Gastrocnemius medialis (tissue), 4 donors: Measurements from ENCODE around the gene TPRG1. TPM values are rescaled to one million over a fixed set of nuclear protein-coding genes. Genes with fewer than 3 reads are reported as not detected.

Source experiments
- ATAC-seq, 2 donors: fragments of 150-250 bp; one replicate each; pipeline ENCODE4 v1.9.1; 2016
- DNase-seq, 2 donors: peaks; one replicate each; pipeline ENCODE4 v3.0.0-alpha.2; 2019
- H3K27ac ChIP-seq, 4 donors: fragments of 200-600 bp; sonication (generic); 1 replicate in 1 of 4; 2 replicates in 3 of 4; pipeline ENCODE4 v1.5.1; 2016 to 2018; ENCODE audit warnings: mild to moderate bottlenecking in 2 of 4, moderate library complexity in 1 of 4
- H3K27me3 ChIP-seq, 3 donors: fragments of 200-600 bp; sonication (generic) in 2 of 3; 1 replicate in 1 of 3; 2 replicates in 2 of 3; pipeline versions ENCODE4 v1.5.1 to v1.6.0; 2016 to 2019; ENCODE audit warnings: mild to moderate bottlenecking in 1 of 3, moderate library complexity in 1 of 3
- H3K36me3 ChIP-seq, 2 donors: fragments of 200-600 bp; sonication (generic) in 1 of 2; one replicate each; pipeline ENCODE4 v1.5.1; 2017 to 2018
- H3K4me1 ChIP-seq, 2 donors: fragments of 200-600 bp; sonication (generic) in 1 of 2; one replicate each; pipeline ENCODE4 v1.5.1; 2016 to 2017; ENCODE audit warnings: mild to moderate bottlenecking in 2 of 2
- H3K4me3 ChIP-seq, 4 donors: fragments of 200-600 bp; sonication (generic) in 3 of 4; 1 replicate in 1 of 4; 2 replicates in 3 of 4; pipeline ENCODE4 v1.5.1; 2016 to 2019; ENCODE audit warnings: mild to moderate bottlenecking in 2 of 4
- H3K9me3 ChIP-seq, 3 donors: fragments of 200-600 bp; sonication (generic) in 2 of 3; 1 replicate in 1 of 3; 2 replicates in 2 of 3; pipeline ENCODE4 v1.5.1; 2016 to 2019
- POLR2A ChIP-seq, 2 donors: fragments of 450-650 bp; IDR thresholded peaks; one replicate each; pipeline ENCODE4 v1.6.1; 2017; ENCODE audit warnings: antibody characterized with exemption in 2 of 2, mild to moderate bottlenecking in 2 of 2, moderate library complexity in 2 of 2
- in situ Hi-C, 4 donors: fragments of 200-750 bp; cut with MboI; loops; one replicate each; pipeline versions ENCODE4 v1.15.0 to v1.8.0; 2017; ENCODE audit warnings: low sequenced_read_pairs in 4 of 4
- intact Hi-C: fragments of 100-400 bp; cut with DNase I; formaldehyde crosslinking; loops from one replicate; pipeline ENCODE4 v1.15.1; 2023; ENCODE audit warnings: low total_unique reads
- total RNA-seq, 4 donors: library from RNA; depleted of rRNA; stranded (reverse); fragments of >200 nt; gene quantifications; one replicate each; pipeline versions ENCODE4 v1.1.0 to v1.2.3, GENCODE V29; 2016
- TF ChIP-seq, protein P1 (sequence below), 5 experiments: fragments of 450-650 bp in 3 of 5; fragments of 200-600 bp in 2 of 5; sonication (generic) in 2 of 5; IDR thresholded peaks in 4 of 5; conservative IDR thresholded peaks in 1 of 5; 1 replicate in 4 of 5; 2 replicates in 1 of 5; pipeline ENCODE4 v1.5.1; 2016 to 2019; ENCODE audit warnings: antibody characterized with exemption in 5 of 5, mild to moderate bottlenecking in 3 of 5, moderate library complexity in 3 of 5

Gene TPRG1
- total RNA-seq, 4 donors from 2014 or later = 2.8 to 9.0 (median 3.2) TPM

GRCh38 chr3:189363590-189364255 lies 192.0 kb downstream of the TPRG1 start:
- Histone ChIP-seq H3K27ac (peak overlapping the region; percentile 19 to 62 (median 54)), H3K9me3 (no peaks in the 10 kb centered on the region), H3K27me3 (no peaks in the 10 kb centered on the region), H3K4me3 (no peak overlapping the region), H3K36me3 (no peaks in the 10 kb centered on the region), H3K4me1 (peaks cover 41 to 61% of the 10 kb centered on the region in 2 donors)
- ATAC-seq = no peak
- in situ Hi-C loops (no loop called here), intact Hi-C loops (no loop called here)
- no peak for DNase-seq
- TF ChIP-seq POLR2A (IDR thresholded peaks at IDR 0.05) = no peak
- TF ChIP-seq, protein P1, sequence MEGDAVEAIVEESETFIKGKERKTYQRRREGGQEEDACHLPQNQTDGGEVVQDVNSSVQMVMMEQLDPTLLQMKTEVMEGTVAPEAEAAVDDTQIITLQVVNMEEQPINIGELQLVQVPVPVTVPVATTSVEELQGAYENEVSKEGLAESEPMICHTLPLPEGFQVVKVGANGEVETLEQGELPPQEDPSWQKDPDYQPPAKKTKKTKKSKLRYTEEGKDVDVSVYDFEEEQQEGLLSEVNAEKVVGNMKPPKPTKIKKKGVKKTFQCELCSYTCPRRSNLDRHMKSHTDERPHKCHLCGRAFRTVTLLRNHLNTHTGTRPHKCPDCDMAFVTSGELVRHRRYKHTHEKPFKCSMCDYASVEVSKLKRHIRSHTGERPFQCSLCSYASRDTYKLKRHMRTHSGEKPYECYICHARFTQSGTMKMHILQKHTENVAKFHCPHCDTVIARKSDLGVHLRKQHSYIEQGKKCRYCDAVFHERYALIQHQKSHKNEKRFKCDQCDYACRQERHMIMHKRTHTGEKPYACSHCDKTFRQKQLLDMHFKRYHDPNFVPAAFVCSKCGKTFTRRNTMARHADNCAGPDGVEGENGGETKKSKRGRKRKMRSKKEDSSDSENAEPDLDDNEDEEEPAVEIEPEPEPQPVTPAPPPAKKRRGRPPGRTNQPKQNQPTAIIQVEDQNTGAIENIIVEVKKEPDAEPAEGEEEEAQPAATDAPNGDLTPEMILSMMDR (IDR thresholded peaks at IDR 0.05 in 4 of 5, conservative IDR thresholded peaks at IDR 0.05 in 1 of 5) = no peak

DNA sequence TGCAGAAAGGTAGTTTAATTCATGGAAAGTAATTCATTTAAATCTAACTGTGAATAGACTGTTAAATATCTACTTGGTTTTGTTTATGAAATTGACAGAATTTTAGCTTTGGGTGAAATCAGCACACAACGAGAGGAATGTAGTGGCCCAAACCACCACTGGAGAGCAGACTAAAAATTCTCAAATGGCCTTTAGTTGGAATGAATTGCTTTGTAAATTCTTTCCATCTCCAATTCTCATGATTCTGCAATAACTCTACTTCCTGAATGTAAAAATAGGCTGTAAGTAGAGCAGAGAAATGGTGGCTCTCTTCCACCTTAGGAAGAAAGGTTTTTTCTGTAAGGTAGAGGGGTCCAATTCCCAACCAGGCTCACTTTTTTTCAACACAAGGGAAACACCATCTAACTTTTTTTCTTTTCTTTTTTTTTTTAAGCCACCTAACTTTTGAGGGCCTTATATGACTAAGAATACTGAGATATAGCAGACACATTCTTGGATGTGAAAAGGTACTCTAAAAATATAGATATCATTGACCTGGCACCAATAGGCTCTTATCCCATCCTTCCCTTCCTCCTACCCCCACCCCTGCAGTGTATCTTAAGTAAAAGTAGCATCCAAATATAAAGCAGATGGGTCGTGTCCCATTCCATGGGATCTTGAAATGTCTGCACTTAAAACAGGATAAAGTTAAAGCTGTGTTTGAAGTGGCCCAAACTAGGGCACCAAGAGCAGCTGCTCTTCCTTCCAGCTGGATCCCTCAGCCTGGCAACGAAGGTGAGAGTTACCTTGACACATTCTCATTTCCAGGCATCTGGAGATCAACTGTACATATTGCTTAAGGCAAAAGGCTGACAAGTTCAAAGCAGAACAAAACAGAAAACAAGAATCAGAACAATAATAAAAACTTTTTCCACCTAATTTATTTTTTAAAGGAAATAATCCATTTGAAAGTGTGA lies 194.1 kb downstream of the TPRG1 start:
- peak; percentile 43 to 46 for DNase-seq
- Histone ChIP-seq H3K27ac (peak overlapping the region; percentile 45 to 62 (median 48)), H3K4me3 (no peak overlapping the region), H3K4me1 (peaks cover 41 to 61% of the 10 kb centered on the region in 2 donors), H3K27me3 (no peaks in the 10 kb centered on the region), H3K36me3 (no peaks in the 10 kb centered on the region), H3K9me3 (no peaks in the 10 kb centered on the region)
- in situ Hi-C loops = no loop called here
- no peak for TF ChIP-seq POLR2A (IDR thresholded peaks at IDR 0.05)
- TF ChIP-seq, protein P1 (IDR thresholded peaks at IDR 0.05 in 4 of 5, conservative IDR thresholded peaks at IDR 0.05 in 1 of 5) = no peak
- peak; percentile 74 to 89 for ATAC-seq
- intact Hi-C loops = no loop called here

DNA sequence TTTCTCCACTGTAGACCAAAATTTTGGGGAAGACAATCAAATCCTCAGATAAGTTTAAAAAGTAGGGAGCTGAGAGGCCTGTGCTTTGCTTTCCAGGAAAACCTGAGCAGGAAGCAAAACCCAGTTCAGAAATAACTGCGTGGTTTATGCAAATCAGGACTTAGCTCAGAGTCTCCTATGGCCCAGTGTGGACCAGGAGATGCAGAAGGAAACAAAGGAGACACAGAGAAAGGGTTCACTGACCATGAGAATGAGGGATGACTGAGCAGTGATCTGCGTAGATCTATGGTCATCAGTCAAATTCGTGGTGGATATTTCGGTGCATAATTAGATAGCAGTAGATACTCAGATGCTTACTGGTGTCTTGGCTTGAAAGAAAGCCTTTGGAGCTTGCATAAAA lies 196.6 kb downstream of the TPRG1 start:
- TF ChIP-seq, protein P1 (IDR thresholded peaks at IDR 0.05 in 4 of 5, conservative IDR thresholded peaks at IDR 0.05 in 1 of 5) = no peak
- TF ChIP-seq POLR2A (IDR thresholded peaks at IDR 0.05) = no peak
- in situ Hi-C loops (no loop called here), intact Hi-C loops (no loop called here)
- Histone ChIP-seq H3K9me3 (no peaks in the 10 kb centered on the region), H3K36me3 (no peaks in the 10 kb centered on the region), H3K4me3 (no peak overlapping the region), H3K4me1 (peaks cover 25 to 38% of the 10 kb centered on the region in 2 donors), H3K27me3 (no peaks in the 10 kb centered on the region), H3K27ac (no peak overlapping the region)
- DNase-seq = no peak
- no peak for ATAC-seq

GRCh38 chr3:189369636-189370035 lies 197.9 kb downstream of the TPRG1 start:
- ATAC-seq = no peak
- Histone ChIP-seq H3K36me3 (no peaks in the 10 kb centered on the region), H3K27me3 (no peaks in the 10 kb centered on the region), H3K4me3 (no peak overlapping the region), H3K9me3 (no peaks in the 10 kb centered on the region), H3K27ac (no peak overlapping the region), H3K4me1 (peaks cover 18 to 30% of the 10 kb centered on the region in 2 donors)
- TF ChIP-seq POLR2A (IDR thresholded peaks at IDR 0.05) = no peak
- TF ChIP-seq, protein P1 (IDR thresholded peaks at IDR 0.05 in 4 of 5, conservative IDR thresholded peaks at IDR 0.05 in 1 of 5) = no peak
- no peak for DNase-seq
- intact Hi-C loops (no loop called here), in situ Hi-C loops (no loop called here)
